Measurements from ENCODE around the gene FRMD5.

DNA sequence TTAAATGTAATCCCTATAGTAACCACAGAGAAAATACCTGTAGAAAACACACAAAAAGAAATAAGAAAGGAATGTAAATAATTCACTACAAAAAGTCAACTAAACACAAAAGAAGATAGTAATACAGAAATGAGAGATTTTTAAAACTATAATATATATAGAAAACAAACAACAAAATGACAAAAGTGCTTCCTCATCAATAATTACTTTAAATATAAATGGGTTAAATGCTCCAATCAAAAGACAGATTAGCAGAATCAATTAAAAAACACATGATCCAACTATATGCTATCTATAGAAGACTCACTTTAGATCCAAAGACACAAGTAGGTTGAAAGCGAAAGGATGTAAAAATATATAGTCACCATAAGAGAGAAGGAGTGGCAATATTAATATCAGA is 45.8 kb downstream of the FRMD5 start:
- no peak for TF ChIP-seq EZH2 (IDR thresholded peaks at IDR 0.05; ENCODE audit: borderline replicate concordance, insufficient read depth, low read depth, low read length, poor library complexity, severe bottlenecking)
- TF ChIP-seq, protein P1, sequence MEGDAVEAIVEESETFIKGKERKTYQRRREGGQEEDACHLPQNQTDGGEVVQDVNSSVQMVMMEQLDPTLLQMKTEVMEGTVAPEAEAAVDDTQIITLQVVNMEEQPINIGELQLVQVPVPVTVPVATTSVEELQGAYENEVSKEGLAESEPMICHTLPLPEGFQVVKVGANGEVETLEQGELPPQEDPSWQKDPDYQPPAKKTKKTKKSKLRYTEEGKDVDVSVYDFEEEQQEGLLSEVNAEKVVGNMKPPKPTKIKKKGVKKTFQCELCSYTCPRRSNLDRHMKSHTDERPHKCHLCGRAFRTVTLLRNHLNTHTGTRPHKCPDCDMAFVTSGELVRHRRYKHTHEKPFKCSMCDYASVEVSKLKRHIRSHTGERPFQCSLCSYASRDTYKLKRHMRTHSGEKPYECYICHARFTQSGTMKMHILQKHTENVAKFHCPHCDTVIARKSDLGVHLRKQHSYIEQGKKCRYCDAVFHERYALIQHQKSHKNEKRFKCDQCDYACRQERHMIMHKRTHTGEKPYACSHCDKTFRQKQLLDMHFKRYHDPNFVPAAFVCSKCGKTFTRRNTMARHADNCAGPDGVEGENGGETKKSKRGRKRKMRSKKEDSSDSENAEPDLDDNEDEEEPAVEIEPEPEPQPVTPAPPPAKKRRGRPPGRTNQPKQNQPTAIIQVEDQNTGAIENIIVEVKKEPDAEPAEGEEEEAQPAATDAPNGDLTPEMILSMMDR (IDR thresholded peaks at IDR 0.05), result no peak
